ENCODE data around the gene CNTN1.

The CNTN1 gene

GRCh38 chr12:41023836-41024235 is 331.6 kb downstream of the CNTN1 start:
- no peak for TF ChIP-seq CTCF (conservative IDR thresholded peaks at IDR 0.05; ENCODE audit: low read depth, low read length)
- DNase-seq (ENCODE audit: low read depth): no peak
- H3K4me3 ChIP-seq (ENCODE audit: low read depth, low read length): no peak overlapping the region

- no peak for TF ChIP-seq CTCF (conservative IDR thresholded peaks at IDR 0.05; ENCODE audit: low read depth, low read length)
Measured at GRCh38 chr12:41026151-41026550, 333.9 kb downstream of the CNTN1 start.

GRCh38 chr12:41032386-41032785 is 340.1 kb downstream of the CNTN1 start:
- H3K4me3 ChIP-seq (ENCODE audit: low read depth, low read length): no peak overlapping the region
- no peak for TF ChIP-seq CTCF (conservative IDR thresholded peaks at IDR 0.05; ENCODE audit: low read depth, low read length)
- DNase-seq (ENCODE audit: low read depth): no peak

More at GRCh38 chr12:41026151-41026550, 333.9 kb downstream of the CNTN1 start:
- H3K4me3 ChIP-seq (ENCODE audit: low read depth, low read length): no peak overlapping the region
- no peak for DNase-seq (ENCODE audit: low read depth)

- TF ChIP-seq CTCF (conservative IDR thresholded peaks at IDR 0.05; ENCODE audit: low read depth, low read length): no peak
- DNase-seq (ENCODE audit: low read depth): no peak
- no peak overlapping the region for H3K4me3 ChIP-seq (ENCODE audit: low read depth, low read length)
Measured at GRCh38 chr12:41034686-41035085, 342.4 kb downstream of the CNTN1 start.

GRCh38 chr12:41039461-41039860 is 347.2 kb downstream of the CNTN1 start:
- TF ChIP-seq CTCF (conservative IDR thresholded peaks at IDR 0.05; ENCODE audit: low read depth, low read length): no peak
- H3K4me3 ChIP-seq (ENCODE audit: low read depth, low read length): no peak overlapping the region
- no peak for DNase-seq (ENCODE audit: low read depth)

- TF ChIP-seq CTCF (conservative IDR thresholded peaks at IDR 0.05; ENCODE audit: low read depth, low read length): no peak
- no peak for DNase-seq (ENCODE audit: low read depth)
Measured at GRCh38 chr12:41045509-41045908, 353.3 kb downstream of the CNTN1 start.

GRCh38 chr12:41049033-41049432 is 356.8 kb downstream of the CNTN1 start:
- DNase-seq (ENCODE audit: low read depth): no peak
- H3K4me3 ChIP-seq (ENCODE audit: low read depth, low read length): no peak overlapping the region
- no peak for TF ChIP-seq CTCF (conservative IDR thresholded peaks at IDR 0.05; ENCODE audit: low read depth, low read length)

More at GRCh38 chr12:41045509-41045908, 353.3 kb downstream of the CNTN1 start:
- no peak overlapping the region for H3K4me3 ChIP-seq (ENCODE audit: low read depth, low read length)
